HT1080 (cell line): Measurements from ENCODE around the gene EHBP1. TPM values are rescaled to one million over a fixed set of nuclear protein-coding genes. Genes with fewer than 3 reads are reported as not detected.

ENCODE experiments used
- DNase-seq: peaks from one replicate; pipeline ENCODE4 v3.0.0-alpha.2; 2015; ENCODE audit warnings: low read depth
- total RNA-seq: library from RNA; depleted of rRNA; stranded (reverse); fragments of >200 nt; shearing (Covaris generic); gene quantifications from 2 replicates; pipeline ENCODE4 v1.2.3, GENCODE V29; 2014

Gene EHBP1
- total RNA-seq, 1 experiment from 2014 or later, result 26.3 TPM

GRCh38 chr2:62871506-62871905, 166.0 kb downstream of the EHBP1 start:
- DNase-seq, result no peak

DNA sequence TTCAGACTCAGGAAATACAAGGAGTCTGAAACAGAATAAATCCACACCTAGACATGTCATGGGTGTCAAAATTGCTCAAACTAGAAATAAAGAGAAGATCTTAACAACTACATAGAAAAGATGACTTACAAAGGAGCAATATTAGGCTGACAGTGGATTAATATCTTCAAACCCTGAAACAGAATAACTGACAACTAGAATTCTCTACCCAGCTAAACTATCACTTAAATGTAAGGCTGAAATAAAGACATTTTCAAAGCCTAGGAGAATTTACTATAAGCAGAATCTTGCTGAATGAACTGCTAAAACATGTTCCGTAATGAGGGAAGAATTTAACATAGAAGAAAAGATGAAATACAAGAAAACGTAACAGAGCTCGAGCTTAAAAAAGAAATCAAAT, 168.1 kb downstream of the EHBP1 start:
- no peak for DNase-seq

GRCh38 chr2:62874881-62875383, 169.4 kb downstream of the EHBP1 start:
- no peak for DNase-seq

GRCh38 chr2:62881162-62881795, 175.8 kb downstream of the EHBP1 start:
- no peak for DNase-seq

DNA sequence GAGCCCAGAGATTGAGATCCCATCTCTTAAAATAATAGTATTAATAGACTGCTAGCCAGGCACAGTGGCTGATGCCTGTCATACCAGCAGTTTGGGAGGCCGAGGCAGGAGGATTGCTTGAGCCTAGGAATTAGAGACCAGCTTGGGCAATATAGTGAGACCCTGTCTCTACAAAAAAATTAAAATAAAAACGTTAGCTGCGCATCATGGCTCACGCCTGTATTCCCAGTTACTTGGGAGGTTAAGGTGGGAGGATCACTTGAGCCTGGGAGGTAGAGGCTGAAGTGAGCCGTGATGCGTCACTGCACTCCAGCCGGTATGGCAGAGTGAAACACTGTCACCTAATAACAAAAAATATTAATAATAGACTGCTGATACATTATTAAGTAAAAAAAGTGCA, 178.1 kb downstream of the EHBP1 start:
- DNase-seq, result no peak

DNA sequence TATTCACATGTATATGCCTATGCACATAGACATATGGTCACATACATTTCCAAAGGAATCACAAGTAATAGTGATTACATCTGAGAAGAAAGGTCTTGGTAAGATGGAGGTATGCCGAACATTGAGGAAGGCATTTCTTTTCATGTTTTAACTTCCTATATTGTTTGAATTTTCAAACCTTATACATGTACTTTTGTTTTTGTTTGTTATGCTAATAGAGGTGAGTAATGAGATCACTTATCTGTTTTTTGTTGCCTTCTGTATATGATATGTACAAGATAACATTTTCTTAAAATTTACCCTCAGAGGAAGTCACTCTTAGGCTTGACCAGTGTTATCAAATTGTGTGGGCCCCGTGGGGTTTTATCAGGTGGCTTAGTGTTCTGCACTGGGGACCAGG, 178.6 kb downstream of the EHBP1 start:
- no peak for DNase-seq

GRCh38 chr2:62884514-62884913, 179.0 kb downstream of the EHBP1 start:
- DNase-seq, result no peak

GRCh38 chr2:62894966-62895631, 189.6 kb downstream of the EHBP1 start:
- DNase-seq, result no peak

DNA sequence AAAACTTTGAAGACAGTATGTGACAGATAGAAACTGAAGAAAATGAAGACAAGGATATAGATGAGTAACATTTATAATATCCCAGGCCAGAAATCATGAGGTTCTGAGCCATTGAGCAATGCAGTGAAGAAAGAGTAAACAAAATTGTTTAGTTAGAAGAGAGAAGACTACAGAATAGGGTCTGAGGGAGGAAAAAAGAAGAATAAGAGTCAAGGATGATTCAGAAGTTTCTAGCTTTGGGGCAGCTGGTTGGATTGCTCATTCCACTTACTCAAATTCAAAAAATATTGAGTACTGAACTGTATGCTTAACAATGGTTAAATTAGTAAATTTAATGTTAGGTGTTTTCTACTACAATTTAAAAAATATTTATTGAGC, 190.1 kb downstream of the EHBP1 start:
- DNase-seq, result no peak

- no peak for DNase-seq
Observed at GRCh38 chr2:62897187-62897827, 191.8 kb downstream of the EHBP1 start.

- no peak for DNase-seq
Observed at GRCh38 chr2:62904344-62904743, 198.8 kb downstream of the EHBP1 start.

DNA sequence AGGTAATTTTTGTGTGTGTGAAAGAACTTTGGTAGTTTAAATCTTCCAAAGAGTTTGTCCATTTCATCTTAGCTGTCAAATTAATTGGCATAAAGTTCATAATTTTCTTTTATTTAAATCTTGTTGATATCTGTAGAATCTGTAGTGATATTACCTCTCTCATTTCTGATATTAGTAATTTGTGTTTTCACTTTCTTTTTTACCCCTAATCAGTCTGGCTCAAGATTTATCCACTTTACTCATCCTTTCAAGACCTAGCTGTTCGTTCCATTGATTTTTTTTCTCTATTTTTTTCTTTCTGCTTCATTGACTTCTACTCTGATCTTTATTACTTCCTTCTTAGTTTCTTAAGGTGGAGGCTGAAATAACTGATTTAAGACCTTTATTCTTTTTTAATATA, 202.6 kb downstream of the EHBP1 start:
- DNase-seq, result no peak

DNA sequence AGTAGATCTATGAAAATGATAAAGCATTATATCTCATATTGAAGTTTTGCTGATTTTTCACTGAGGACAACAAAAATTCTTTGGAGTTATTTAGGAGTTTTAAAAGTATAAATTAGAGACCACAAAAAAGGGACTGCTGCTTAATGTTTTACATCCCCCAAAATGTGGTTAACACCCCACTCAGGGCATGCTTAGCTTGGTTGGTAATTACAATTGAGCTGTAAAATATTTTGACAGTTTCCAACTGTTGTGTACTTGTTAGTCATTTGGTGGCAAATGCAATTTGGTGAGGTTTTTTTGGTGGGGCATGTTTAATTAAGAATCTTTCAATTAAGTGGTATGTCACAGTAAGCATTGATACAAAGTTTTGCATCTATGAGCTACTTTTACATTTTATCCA, 207.8 kb downstream of the EHBP1 start:
- DNase-seq, result no peak

- no peak for DNase-seq
Observed at GRCh38 chr2:62919041-62919440, 213.5 kb downstream of the EHBP1 start.

GRCh38 chr2:62920070-62920469, 214.6 kb downstream of the EHBP1 start:
- DNase-seq, result peak; percentile 39

GRCh38 chr2:62923242-62923641, 217.7 kb downstream of the EHBP1 start:
- DNase-seq, result no peak

- no peak for DNase-seq
Observed at GRCh38 chr2:62923881-62924280, 218.4 kb downstream of the EHBP1 start.

- no peak for DNase-seq
Observed at GRCh38 chr2:62928015-62928414, 222.5 kb downstream of the EHBP1 start.

DNA sequence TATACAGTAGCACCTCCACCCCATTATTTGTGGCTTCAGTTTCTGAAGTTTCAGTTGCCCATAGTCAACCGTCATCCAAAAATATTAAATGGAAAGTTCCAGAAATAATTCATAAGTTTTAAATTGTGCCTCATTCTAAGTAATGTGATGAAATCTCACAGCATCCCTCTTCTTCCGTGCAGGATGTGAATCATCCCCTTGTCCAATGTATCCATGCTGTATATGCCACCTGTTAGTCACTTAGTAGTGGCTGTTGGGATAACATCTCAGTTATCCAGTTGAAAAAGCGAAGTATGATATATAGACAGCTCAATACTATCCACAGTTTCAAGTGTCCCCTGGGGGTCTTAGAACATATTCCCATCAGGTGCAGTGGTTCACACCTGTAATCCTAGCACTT, 226.0 kb downstream of the EHBP1 start:
- peak; percentile 50 for DNase-seq

GRCh38 chr2:62933398-62933917, 227.9 kb downstream of the EHBP1 start:
- DNase-seq, result no peak

- DNase-seq, result no peak
Observed at GRCh38 chr2:62934517-62934916, 229.0 kb downstream of the EHBP1 start.

DNA sequence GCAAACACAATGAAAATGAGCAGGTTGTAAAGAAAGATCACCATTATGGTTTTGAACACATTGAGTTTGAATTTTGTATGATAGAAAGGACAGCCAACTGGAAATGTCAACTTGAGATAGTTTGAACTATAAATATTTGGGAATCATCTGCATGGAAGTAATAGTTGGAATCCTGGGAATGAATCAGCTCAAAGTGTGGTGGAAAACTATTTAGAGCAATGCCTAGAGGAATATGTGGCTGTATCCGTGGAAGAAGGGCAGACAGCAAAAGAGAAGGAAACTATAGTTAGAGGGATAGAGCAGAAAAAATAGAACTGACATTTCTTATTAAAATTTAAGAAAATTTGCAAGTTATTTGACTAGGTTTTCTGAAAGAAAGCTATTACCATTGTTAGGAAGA, 232.6 kb downstream of the EHBP1 start:
- no peak for DNase-seq
